NCI-H226 (cell line): ENCODE measurements around the gene LAMA3.
A peak's percentile ranks its signal among the peaks of the same experiment; 100 is the strongest.

Experiments
- DNase-seq: peaks from one replicate; pipeline ENCODE4 v3.0.0-alpha.2; 2015

Gene LAMA3

DNA sequence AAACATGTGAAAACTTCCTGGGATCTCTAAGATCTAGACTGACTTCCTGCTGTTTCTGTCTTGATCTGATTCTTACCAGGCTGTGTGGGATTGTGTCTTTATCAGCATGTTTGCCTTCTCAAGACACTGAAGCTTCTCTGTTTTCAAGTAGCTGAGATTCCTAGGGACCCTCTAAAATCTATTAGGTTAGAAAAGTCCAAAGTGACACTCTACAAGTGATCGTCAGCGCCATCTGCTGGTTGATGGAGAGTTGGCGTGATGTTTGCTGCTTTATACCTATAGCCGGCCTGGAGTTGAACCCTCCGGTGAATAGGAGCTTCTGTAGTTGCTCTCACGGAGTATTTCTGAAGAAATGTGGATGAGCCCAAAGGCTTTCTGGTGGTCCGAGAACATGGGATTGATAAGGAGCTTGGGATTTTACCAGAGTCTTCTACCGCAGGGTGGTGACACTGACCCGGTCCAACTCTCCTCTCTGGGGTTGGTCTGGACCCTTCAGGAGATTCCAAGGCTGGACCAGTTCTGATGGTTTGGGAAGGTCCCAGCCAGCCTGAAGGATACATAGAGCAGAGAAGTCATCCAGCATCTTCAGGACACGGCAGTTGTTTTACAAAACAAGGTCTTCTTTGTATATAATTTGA is 229.3 kb downstream of the LAMA3 start:
- peak; percentile 23 for DNase-seq

DNA sequence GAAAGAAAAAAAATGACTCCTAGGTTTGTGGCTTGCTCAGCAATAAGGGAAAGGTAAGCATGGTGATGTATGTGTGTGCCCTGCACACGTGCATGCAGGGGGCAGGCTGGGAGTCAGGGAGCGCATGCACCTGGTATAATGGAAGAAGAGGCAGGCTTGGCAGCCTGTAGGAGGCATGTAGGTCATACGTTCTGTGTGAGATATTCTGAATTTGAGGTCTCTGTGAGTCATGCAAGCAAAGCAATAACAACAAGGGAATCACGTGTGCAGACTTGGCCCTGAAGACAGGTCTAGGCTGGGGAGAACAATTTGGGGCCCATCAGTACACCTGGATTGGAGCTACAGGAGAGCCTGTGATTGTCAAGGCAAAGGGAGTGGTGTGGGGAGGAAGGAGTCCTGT is 230.8 kb downstream of the LAMA3 start:
- no peak for DNase-seq

DNA sequence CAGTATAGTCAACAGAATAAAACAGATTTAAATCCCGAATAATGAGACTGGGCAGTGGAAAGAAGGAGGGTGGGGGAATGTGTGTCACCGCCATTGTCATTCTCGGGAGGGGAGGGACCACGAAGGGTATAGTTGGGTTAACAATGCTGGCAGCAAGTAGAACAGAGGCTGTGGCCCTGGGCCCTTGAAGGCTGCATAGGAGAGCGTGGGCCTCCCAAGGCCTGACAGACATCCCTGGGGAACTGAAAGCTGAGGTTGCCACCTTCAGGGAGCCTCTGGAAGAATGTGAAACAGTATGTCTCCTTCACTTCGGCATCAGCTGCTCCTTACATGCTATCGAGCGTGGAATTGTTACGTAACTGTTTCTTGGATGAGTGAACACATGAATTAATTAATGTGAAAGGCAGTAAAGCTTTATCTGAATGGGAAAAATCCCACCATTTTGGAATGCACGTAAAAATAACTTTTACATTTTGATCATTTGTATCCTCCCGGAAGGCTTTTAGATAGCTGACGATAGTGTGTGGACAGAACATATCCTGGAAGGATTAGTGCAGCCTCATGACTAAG is 232.5 kb downstream of the LAMA3 start:
- DNase-seq = no peak

GRCh38 chr18:23922939-23923338 is 233.7 kb downstream of the LAMA3 start:
- DNase-seq = no peak

GRCh38 chr18:23924813-23925212 is 235.6 kb downstream of the LAMA3 start:
- DNase-seq = peak; percentile 45

GRCh38 chr18:23926571-23926970 is 237.3 kb downstream of the LAMA3 start:
- no peak for DNase-seq

GRCh38 chr18:23927821-23928746 is 238.8 kb downstream of the LAMA3 start:
- DNase-seq = no peak

DNA sequence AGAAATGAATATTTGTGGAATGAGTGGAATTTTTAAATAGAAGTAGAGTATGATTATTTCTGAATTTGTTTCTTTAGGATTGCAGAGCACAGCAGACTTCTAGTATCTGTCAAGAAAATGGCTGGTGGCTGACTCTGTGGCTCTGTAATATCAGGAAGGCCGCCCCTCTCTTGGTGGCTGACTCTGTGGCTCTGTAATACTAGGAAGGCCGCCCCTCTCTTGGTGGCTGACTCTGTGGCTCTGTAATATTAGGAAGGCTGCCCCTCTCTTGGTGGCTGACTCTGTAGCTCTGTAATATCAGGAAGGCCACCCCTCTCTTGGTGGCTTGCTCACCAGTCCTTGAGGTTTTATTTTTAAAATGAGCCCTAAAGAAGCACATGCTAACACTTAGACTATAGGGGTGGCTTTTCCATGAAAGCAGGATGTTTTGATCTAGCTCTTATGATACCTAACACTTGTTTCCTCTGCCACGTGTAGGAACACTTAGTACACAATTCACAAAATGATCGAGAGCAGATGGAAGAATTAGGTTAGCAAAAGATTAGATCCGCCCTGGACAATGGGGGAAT is 240.2 kb downstream of the LAMA3 start:
- no peak for DNase-seq

DNA sequence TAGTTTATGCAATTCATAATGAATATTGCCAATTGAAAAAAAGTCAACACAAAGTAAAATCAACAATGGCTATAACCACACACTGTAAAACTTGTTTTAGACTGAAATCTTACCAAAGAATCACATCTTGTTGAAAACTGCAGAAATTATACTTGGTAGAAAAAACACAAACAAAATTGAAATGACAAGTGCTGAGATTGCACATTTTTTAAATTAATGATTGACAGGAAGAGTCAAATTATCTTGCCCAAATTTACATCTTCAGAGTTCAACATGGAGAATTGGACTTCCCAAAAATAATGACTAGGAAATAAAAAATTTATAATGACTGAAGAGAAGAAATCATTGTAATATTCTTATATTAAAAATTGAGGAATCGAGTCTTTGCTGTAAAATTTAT is 240.7 kb downstream of the LAMA3 start:
- DNase-seq = no peak

DNA sequence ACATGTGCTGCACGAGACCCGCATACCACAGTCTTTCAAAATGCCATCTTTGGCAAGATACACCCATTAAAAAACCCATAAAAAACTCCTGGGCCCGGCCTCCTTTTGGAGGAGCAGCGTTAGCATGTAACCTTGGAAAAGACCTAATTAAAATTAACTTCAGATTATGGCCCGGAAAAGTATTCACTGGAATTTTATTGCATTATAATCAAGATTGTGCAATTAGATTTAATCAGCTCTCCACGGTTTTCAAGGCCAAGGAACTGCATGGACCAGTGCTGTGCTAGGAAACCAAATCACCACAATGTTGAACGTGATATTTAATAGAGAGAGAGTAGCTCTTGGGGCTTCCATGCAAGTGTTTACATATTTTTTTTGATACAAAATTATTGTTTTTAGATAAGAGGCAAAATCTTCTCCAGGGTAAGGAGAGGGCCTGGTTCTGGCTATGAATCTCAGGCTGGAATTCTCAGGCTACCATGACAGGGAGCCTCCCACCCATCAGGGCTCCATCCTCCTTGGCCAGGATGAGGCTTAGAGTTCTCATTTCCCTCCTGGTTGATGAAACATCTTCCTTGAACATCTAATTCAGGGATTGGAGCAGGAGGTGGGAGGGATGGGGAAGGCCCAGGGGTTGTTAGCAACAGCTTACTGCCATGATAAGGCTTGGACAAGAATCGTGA is 243.3 kb downstream of the LAMA3 start:
- no peak for DNase-seq

- no peak for DNase-seq
Measured at GRCh38 chr18:23933407-23933806, 244.2 kb downstream of the LAMA3 start.

DNA sequence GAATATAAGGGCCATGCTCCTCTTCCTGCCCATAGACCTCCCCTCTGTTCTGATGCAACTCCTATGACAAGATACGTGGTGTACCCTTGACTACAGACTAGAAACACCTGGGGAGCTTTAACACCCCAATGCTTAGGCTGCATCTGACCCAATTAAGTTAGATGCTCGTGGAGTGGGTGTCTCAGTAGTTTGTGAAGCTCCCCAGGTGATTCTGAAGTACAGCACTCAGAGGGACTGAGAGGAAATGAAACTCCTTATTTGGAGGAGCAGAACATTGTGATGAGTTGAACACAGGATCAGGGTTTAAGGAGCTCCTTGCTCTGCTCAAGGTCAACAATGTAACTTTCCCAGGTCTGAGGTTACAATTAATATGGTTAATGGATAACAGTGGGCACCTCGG is 245.0 kb downstream of the LAMA3 start:
- no peak for DNase-seq

DNA sequence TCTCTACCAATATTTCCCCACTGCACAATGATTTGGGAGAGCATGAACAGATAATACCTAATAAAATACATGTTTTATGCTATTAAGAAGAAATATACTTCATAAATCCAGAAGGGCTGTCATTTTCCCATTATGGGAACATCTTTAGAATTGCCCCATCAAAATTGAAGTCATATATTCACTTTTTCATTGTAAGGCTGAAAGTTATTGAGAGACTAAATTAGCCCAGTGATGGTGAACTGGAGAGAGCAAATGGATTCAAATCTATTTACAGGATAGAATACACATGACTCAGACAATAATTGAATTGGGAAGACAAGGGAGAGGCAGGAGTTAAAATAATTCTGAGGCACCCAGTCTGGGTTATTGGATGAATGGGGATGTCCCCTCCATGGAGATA is 245.6 kb downstream of the LAMA3 start:
- DNase-seq = no peak

DNA sequence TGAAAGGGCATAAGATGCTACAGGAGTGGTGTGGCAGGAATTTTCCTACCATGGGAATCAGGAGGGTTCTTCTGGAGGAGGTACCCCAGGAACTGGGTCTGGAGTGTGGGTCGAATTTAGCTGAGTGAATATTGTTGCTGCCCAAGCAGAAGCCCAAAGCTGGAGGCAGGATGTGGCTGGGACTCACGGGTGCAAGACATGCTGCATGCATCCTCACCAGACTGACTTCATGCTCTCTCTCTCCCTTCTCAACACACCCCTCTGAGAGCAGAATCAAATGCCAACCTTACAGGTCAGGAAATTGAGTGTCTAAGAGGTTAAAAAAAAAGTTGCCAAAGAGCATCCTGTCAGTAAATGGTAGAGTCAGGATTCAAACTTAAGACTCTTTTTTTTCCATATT is 246.6 kb downstream of the LAMA3 start:
- DNase-seq = no peak

GRCh38 chr18:23936381-23936958 is 247.2 kb downstream of the LAMA3 start:
- peak; percentile 28 for DNase-seq

- no peak for DNase-seq
Measured at GRCh38 chr18:23938043-23938756, 248.9 kb downstream of the LAMA3 start.

DNA sequence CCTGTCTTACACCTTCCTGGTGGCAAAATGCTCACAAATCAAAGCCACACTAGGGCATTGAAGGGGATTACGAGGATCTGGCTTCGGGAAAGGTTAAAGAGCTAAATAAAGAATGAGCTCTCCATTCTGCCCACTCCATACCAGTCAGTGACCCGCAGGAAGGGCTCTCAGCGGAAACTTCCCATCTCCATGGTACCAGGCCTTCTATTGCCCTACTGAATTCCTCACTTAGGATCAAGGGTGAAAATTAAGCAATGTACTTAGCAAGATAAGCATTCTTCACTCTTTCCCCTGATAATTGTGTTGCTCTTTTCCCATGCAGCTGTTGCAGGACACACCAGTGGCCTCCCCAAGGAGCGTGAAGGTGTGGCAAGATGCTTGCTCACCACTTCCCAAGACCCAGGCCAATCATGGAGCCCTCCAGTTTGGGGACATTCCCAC is 249.7 kb downstream of the LAMA3 start:
- DNase-seq = no peak

- no peak for DNase-seq
Measured at GRCh38 chr18:23939366-23939765, 250.1 kb downstream of the LAMA3 start.

- no peak for DNase-seq
Measured at GRCh38 chr18:23939896-23940295, 250.6 kb downstream of the LAMA3 start.

DNA sequence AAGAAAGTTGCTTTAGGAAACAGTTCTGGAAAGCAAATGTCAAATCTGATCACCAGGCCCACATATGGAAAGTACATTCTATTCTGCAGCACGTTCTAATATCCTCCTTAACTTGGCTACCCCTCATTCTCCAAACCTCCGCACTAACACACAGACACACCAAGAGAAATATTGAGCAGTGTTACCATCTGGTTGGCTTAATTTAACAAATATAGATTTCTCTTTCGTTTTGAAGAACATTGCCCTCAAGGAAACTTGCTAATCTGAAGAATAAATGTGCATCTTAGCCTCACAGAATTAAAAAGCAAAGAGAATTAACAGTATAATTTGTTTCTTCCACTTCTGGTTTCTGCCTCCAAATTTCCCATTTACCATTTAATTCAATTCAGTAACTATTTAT is 252.5 kb downstream of the LAMA3 start:
- DNase-seq = no peak

DNA sequence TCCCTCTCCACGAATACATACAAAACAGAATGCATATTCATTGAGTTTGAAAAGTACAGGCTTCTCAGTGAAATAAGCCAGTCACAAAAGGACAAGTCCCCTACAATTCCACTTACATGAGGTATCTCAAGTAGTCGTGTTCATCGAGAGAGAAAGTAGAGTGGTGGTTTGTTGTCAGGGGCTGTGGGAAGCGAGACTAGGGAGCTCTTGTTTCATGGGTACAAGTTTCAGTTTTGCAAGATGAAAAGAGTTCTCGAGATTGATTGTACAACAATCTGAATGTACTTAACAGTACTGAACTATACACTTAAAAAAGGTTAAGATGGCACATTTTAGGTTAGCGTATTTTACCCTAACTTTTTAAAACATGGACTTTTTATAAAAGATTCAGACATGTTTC is 253.9 kb downstream of the LAMA3 start:
- DNase-seq = no peak
